ENCODE data around the gene KRT76. TPM values are rescaled to one million over a fixed set of nuclear protein-coding genes. Genes with fewer than 3 reads are reported as not detected.
"Not testable (repeated sequence)": the region's sequence is repeated elsewhere in the genome, so short reads cannot be mapped to it uniquely, and the experiment has no call there.

The KRT76 gene
- total RNA-seq, 2 donors from 2014 or later = not detected

DNA sequence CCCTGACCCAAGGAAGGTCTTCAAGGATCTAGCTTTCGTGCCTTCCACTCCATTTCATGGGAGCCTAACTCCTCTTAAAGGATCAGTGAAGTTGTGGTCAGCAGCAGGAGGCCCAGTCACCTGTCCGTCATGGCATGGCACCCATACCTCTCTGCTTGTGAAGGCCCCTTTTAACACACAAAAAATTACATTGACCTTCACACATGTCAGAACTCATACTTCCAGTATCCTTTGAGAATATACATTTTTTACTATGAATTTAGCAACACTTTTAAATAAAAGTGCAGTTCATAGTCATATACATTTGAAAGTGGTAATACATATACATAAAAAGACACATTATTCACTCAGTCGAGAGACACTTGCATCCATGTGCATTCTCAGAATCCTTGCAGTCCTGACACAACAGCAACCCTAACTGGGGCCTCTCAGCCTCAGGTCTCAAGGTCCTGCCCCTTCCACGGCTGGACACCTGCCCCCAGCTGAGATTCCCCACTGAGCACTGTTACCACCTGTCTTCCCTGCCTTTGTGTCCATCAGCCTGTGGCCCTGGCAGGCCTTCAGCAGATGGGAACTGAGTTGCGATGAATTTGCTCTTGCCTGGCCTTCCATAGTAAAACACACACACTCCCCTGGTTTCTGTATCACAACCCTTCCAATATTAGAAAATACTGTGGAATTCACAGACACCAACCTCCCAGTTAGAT, 22.5 kb upstream of the KRT76 start:
- DNase-seq = no peak

GRCh38 chr12:52798671-52799504, 21.7 kb upstream of the KRT76 start:
- intact Hi-C loops (cut with DNase I) = no loop called here
- peak in 1 of 2 donors; percentile 38 for ATAC-seq
- DNase-seq = no peak

More for the DNA sequence above, 22.5 kb upstream of the KRT76 start:
- ATAC-seq = no peak
- intact Hi-C loops (cut with DNase I) = no loop called here

GRCh38 chr12:52798003-52798670, 21.0 kb upstream of the KRT76 start:
- ATAC-seq (no peak), DNase-seq (no peak)
- intact Hi-C loops (cut with DNase I) = no loop called here

GRCh38 chr12:52797529-52797894, 20.4 kb upstream of the KRT76 start:
- intact Hi-C loops (cut with DNase I) = no loop called here
- ATAC-seq (no peak), DNase-seq (no peak)

- ATAC-seq = no peak
- DNase-seq = no peak
- intact Hi-C loops (cut with DNase I) = no loop called here
Measured at GRCh38 chr12:52796839-52797528, 19.8 kb upstream of the KRT76 start.

DNA sequence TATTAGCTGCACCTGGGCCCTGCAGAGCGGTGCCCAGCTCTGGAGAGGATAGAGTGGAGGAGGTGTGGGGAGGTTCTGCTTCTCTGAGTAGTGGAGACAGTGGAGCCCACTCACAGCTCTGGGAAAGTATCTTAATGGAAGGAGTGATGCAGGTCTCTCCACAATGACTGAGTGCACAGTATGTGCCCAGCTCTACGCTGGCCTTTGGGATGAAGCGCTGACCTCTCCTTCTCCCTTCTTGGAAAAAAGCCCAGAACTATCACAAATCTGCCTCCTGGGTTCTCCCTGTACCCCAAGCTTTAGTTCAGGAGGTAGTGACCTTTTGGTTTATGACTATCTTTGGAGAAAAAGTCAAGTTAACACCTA, 19.3 kb upstream of the KRT76 start:
- DNase-seq (no peak), ATAC-seq (no peak)
- intact Hi-C loops (cut with DNase I) = no loop called here

GRCh38 chr12:52795694-52796428, 18.7 kb upstream of the KRT76 start, which contains the start of gene KRT3:
Gene KRT3 (minus strand): TSS chr12:52796117. CDS start chr12:52796042, 75 bp downstream.
- intact Hi-C loops (cut with DNase I) = no loop called here
- no peak for DNase-seq
- ATAC-seq = no peak

DNA sequence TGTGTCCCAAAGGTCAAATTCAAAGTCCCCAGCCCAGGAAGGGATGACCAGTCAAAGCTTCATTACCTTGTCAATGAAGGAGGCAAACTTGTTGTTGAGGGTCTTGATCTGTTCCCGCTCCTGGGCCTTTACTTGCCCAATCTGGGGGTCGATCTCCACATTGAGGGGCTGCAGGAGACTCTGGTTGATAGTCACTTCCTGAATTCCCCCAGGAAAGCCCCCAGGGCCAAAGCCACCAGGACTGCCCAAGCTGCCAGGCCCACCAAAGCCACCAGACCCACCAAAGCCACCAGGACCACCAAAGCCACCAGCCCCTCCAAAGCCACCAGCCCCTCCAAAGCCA, 18.2 kb upstream of the KRT76 start:
- ATAC-seq; intact Hi-C loops (cut with DNase I); DNase-seq: not testable (repeated sequence)

- intact Hi-C loops (cut with DNase I) = no loop called here
- ATAC-seq (no peak), DNase-seq (no peak)
Measured at GRCh38 chr12:52794479-52795331, 17.6 kb upstream of the KRT76 start.

- DNase-seq = no peak
- intact Hi-C loops (cut with DNase I) = no loop called here
- no peak for ATAC-seq
Measured at GRCh38 chr12:52792185-52793029, 15.3 kb upstream of the KRT76 start.

GRCh38 chr12:52791271-52792184, 14.4 kb upstream of the KRT76 start:
- DNase-seq (no peak), ATAC-seq (no peak)
- intact Hi-C loops (cut with DNase I) = no loop called here

DNA sequence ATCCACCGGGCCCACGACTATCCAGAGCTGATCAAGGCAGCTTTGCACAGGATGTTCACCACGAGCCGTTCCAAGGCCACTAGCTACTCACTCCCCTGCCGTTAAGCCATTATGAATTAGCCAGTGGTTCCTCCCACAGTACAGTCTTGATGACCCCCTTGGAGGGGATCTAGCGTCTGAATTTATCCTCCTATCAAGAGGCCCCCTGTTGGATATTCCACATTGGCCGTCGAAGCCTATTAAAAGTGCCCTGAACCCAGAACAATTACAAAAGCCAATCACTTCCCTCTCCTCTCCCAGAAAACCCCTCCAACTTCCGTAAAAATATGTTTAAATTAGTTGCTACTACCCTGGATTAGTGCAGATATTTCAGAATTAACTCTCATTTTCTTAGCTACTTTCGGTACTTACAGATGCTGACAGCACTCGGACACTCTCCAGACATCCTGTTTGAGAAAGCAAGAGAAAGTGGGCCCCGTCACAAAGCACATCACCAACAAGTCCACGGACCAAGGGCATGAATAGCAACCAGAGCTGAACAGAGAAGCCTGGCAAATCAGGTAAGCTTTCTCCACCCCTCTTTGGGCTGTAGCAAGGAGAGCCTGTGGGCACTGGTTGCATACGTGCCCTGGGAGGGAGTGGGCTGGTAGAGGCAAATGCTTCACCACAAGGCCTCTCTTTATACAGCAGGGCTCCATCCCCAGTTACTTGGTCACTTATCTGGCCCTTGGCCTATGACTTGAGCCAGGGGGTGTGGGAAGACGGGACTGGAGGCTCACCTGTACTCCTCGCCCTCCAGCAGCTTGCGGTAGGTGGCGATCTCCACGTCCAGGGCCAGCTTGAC, 13.5 kb upstream of the KRT76 start:
- DNase-seq (no peak), ATAC-seq (no peak)
- intact Hi-C loops (cut with DNase I) = no loop called here

GRCh38 chr12:52789637-52790426, 12.7 kb upstream of the KRT76 start:
- peak in 1 of 2 donors; percentile 23 for ATAC-seq
- DNase-seq = no peak
- intact Hi-C loops (cut with DNase I) = no loop called here

DNA sequence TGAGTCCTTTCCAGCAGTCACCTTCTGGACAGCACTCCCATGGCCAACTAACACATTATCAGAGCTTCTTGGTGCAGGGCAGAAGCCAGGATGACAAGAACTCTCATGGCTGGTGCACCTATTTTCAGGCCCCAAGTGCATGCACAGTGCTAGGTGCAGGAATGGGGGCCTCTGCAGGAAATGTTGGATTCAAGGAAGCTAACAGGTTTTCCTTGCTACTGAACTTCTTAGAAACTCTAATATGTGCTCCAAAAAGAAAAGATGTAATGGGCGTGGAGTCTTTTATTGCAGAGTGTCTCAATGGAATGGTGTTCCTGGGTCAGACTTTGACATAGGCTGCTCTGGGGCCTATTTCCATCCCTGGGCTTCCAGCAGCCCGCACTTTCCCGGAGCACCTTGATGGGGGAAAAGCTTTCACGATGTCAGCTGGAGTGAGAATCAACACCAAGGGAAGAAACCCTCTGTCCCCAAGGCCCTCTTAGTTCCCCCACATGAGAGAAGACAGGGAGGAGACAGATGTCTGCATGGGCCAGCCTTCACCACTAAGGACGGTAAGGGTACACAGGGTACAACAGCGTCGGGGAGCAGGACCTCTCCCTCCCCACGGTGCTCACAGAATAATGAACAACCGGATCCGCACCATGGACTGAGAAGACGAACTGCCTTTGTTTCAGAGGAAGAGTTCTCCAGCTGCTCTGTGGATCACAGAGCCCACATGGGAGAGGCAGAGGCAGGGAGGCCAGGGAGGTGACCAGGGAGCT, 11.9 kb upstream of the KRT76 start:
- ATAC-seq = no peak
- no peak for DNase-seq
- intact Hi-C loops (cut with DNase I) = no loop called here

Data from left cardiac atrium (tissue), 4 donors.